ENCODE results near the gene PAX8. TPM values are rescaled to one million over a fixed set of nuclear protein-coding genes. Genes with fewer than 3 reads are reported as not detected.

Gene PAX8
- total RNA-seq, 1 experiment from 2014 or later: 0.15 TPM

GRCh38 chr2:113268621-113269360 lies 9.9 kb downstream of the PAX8 start:
- no TSS peak for BruUV-seq (replicated peaks)
- no peak overlapping the region for H3K4me3 ChIP-seq (ENCODE audit: low read depth in 2 of 2, low read length in 2 of 2)
- no peaks in the 10 kb centered on the region for H3K36me3 ChIP-seq (ENCODE audit: control insufficient read depth, insufficient read depth, low read length)
- H3K4me1 ChIP-seq (ENCODE audit: control insufficient read depth, insufficient read depth, low read length): peaks cover 7% of the 10 kb centered on the region; the same call in 1 of the 2 replicates
- no peaks in the 10 kb centered on the region for H3K9me3 ChIP-seq (ENCODE audit: control insufficient read depth, insufficient read depth, low read depth, low read length)
- intact Hi-C loops (cut with micrococcal nuclease; ENCODE audit: unreplicated experiment) (no loop called here), in situ Hi-C loops (cut with HindIII; ENCODE audit: low pct_unique_long_range_greater_than_20kb, low sequenced_read_pairs) (no loop called here)
- TF ChIP-seq POLR2AphosphoS5 (IDR thresholded peaks at IDR 0.05; ENCODE audit: low read depth, low read length): no peak
- TF ChIP-seq REST (IDR thresholded peaks at IDR 0.05; ENCODE audit: insufficient read depth in 1 of 2, low read depth in 2 of 2, low read length in 1 of 2): no peak
- TF ChIP-seq TCF7L2 (IDR thresholded peaks at IDR 0.05; ENCODE audit: low read depth, low read length): no peak
- TF ChIP-seq SIN3A (IDR thresholded peaks at IDR 0.05; ENCODE audit: borderline replicate concordance, insufficient read depth, low read depth, low read length): no peak
- no peak for TF ChIP-seq CTCF (IDR thresholded peaks at IDR 0.05)
- H3K27me3 ChIP-seq (ENCODE audit: control insufficient read depth, insufficient read depth, low read length): peaks cover 14% of the 10 kb centered on the region; the same call in 1 of the 2 replicates
- ChIA-PET CTCF (no interaction called here), POLR2A (no interaction called here)
- no peak overlapping the region for H3K27ac ChIP-seq (ENCODE audit: low read length)
- ATAC-seq (no peak), DNase-seq (ENCODE audit: low read depth, low spot score) (no peak)

GRCh38 chr2:113266431-113266830 lies 12.3 kb downstream of the PAX8 start:
- DNase-seq (ENCODE audit: low read depth, low spot score): no peak
- no peak overlapping the region for H3K4me3 ChIP-seq (ENCODE audit: low read depth in 2 of 2, low read length in 2 of 2)
- intact Hi-C loops (cut with micrococcal nuclease; ENCODE audit: unreplicated experiment) (no loop called here), in situ Hi-C loops (cut with HindIII; ENCODE audit: low pct_unique_long_range_greater_than_20kb, low sequenced_read_pairs) (no loop called here)
- H3K27ac ChIP-seq (ENCODE audit: low read length): no peak overlapping the region
- ChIA-PET CTCF (interaction anchor here (0.6 to 1.3 kb wide), 3 partner anchors 26 to 128 kb away, joined by 4 to 5 read pairs (median 4); no protein-coding TSS in a partner anchor), POLR2A (no interaction called here)
- ATAC-seq: no peak
- no peaks in the 10 kb centered on the region for H3K4me1 ChIP-seq (ENCODE audit: control insufficient read depth, insufficient read depth, low read length)
- no peaks in the 10 kb centered on the region for H3K36me3 ChIP-seq (ENCODE audit: control insufficient read depth, insufficient read depth, low read length)
- TF ChIP-seq SIN3A (IDR thresholded peaks at IDR 0.05; ENCODE audit: borderline replicate concordance, insufficient read depth, low read depth, low read length) (no peak), CTCF (IDR thresholded peaks at IDR 0.05) (no peak), POLR2AphosphoS5 (IDR thresholded peaks at IDR 0.05; ENCODE audit: low read depth, low read length) (no peak), TCF7L2 (IDR thresholded peaks at IDR 0.05; ENCODE audit: low read depth, low read length) (no peak), REST (IDR thresholded peaks at IDR 0.05; ENCODE audit: insufficient read depth in 1 of 2, low read depth in 2 of 2, low read length in 1 of 2) (no peak)
- no TSS peak for BruUV-seq (replicated peaks)
- no peaks in the 10 kb centered on the region for H3K9me3 ChIP-seq (ENCODE audit: control insufficient read depth, insufficient read depth, low read depth, low read length)
- H3K27me3 ChIP-seq (ENCODE audit: control insufficient read depth, insufficient read depth, low read length): peaks cover 6% of the 10 kb centered on the region; the same call in 1 of the 2 replicates

All from Panc1 (cell line).